ENCODE data around the gene CYB561A3.

GRCh38 chr11:61343792-61344745 lies 17.6 kb downstream of the CYB561A3 start:
- TF ChIP-seq, protein P1, sequence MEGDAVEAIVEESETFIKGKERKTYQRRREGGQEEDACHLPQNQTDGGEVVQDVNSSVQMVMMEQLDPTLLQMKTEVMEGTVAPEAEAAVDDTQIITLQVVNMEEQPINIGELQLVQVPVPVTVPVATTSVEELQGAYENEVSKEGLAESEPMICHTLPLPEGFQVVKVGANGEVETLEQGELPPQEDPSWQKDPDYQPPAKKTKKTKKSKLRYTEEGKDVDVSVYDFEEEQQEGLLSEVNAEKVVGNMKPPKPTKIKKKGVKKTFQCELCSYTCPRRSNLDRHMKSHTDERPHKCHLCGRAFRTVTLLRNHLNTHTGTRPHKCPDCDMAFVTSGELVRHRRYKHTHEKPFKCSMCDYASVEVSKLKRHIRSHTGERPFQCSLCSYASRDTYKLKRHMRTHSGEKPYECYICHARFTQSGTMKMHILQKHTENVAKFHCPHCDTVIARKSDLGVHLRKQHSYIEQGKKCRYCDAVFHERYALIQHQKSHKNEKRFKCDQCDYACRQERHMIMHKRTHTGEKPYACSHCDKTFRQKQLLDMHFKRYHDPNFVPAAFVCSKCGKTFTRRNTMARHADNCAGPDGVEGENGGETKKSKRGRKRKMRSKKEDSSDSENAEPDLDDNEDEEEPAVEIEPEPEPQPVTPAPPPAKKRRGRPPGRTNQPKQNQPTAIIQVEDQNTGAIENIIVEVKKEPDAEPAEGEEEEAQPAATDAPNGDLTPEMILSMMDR (IDR thresholded peaks at IDR 0.05) = no peak
- no peak for TF ChIP-seq POLR2A (IDR thresholded peaks at IDR 0.05)

Data from suprapubic skin (tissue), 3 donors.